HL-60 (cell line): ENCODE measurements around the gene ANKS1B.

Experiments used
- CTCF ChIP-seq: IDR thresholded peaks from one replicate; pipeline ENCODE4 v1.5.1; 2011; ENCODE audit warnings: low read length, control low read depth, inconsistent platforms; ENCODE audit not compliant: insufficient read depth
- GABPA ChIP-seq: IDR thresholded peaks from 2 replicates; pipeline ENCODE4 v1.6.1; 2012; ENCODE audit warnings: low read depth
- POLR2AphosphoS5 ChIP-seq: IDR thresholded peaks from 2 replicates; pipeline ENCODE4 v1.6.1; 2012; ENCODE audit warnings: low read depth
- SPI1 ChIP-seq: IDR thresholded peaks from 2 replicates; pipeline ENCODE4 v1.6.1; 2012; ENCODE audit warnings: low read depth, mild to moderate bottlenecking, borderline replicate concordance
- TF ChIP-seq, protein P1 (sequence below): IDR thresholded peaks from 2 replicates; pipeline ENCODE4 v1.6.1; 2012; ENCODE audit warnings: low read depth; ENCODE audit not compliant: insufficient replicate concordance

- TF ChIP-seq CTCF (no peak), POLR2AphosphoS5 (no peak), SPI1 (no peak), GABPA (no peak)
- TF ChIP-seq, protein P1, sequence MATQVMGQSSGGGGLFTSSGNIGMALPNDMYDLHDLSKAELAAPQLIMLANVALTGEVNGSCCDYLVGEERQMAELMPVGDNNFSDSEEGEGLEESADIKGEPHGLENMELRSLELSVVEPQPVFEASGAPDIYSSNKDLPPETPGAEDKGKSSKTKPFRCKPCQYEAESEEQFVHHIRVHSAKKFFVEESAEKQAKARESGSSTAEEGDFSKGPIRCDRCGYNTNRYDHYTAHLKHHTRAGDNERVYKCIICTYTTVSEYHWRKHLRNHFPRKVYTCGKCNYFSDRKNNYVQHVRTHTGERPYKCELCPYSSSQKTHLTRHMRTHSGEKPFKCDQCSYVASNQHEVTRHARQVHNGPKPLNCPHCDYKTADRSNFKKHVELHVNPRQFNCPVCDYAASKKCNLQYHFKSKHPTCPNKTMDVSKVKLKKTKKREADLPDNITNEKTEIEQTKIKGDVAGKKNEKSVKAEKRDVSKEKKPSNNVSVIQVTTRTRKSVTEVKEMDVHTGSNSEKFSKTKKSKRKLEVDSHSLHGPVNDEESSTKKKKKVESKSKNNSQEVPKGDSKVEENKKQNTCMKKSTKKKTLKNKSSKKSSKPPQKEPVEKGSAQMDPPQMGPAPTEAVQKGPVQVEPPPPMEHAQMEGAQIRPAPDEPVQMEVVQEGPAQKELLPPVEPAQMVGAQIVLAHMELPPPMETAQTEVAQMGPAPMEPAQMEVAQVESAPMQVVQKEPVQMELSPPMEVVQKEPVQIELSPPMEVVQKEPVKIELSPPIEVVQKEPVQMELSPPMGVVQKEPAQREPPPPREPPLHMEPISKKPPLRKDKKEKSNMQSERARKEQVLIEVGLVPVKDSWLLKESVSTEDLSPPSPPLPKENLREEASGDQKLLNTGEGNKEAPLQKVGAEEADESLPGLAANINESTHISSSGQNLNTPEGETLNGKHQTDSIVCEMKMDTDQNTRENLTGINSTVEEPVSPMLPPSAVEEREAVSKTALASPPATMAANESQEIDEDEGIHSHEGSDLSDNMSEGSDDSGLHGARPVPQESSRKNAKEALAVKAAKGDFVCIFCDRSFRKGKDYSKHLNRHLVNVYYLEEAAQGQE: no peak
Observed at GRCh38 chr12:99914206-99914605, 70.5 kb downstream of the ANKS1B start.
